Measurements from ENCODE around the gene PFDN5.
A peak's percentile ranks its signal among the peaks of the same experiment; 100 is the strongest.

Gene PFDN5

DNA sequence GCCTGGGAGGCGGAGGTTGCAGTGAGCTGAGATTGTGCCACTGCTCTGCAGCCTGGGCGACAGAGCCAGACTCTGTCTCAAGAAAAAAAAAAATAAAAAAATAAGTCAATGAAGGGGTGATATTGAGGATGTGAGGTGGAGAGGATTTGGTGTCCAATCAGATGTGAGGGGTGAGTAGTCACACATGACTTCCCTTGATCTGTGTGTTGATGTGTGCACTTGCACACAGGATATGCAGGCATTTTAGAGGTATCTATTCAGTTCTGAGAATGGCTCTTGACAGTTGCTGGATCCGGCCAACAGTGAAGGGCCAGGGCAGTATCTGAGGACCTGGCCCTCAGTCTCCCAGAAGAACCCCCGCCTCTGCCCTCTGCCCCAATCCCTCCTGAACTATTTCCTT is 48.6 kb downstream of the PFDN5 start:
- DNase-seq (ENCODE audit: low read depth) = no peak
- TF ChIP-seq, protein P1, sequence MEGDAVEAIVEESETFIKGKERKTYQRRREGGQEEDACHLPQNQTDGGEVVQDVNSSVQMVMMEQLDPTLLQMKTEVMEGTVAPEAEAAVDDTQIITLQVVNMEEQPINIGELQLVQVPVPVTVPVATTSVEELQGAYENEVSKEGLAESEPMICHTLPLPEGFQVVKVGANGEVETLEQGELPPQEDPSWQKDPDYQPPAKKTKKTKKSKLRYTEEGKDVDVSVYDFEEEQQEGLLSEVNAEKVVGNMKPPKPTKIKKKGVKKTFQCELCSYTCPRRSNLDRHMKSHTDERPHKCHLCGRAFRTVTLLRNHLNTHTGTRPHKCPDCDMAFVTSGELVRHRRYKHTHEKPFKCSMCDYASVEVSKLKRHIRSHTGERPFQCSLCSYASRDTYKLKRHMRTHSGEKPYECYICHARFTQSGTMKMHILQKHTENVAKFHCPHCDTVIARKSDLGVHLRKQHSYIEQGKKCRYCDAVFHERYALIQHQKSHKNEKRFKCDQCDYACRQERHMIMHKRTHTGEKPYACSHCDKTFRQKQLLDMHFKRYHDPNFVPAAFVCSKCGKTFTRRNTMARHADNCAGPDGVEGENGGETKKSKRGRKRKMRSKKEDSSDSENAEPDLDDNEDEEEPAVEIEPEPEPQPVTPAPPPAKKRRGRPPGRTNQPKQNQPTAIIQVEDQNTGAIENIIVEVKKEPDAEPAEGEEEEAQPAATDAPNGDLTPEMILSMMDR (IDR thresholded peaks at IDR 0.05; ENCODE audit: control insufficient read depth, insufficient read depth, low read depth, low read length, missing control alignments) = no peak
- no peak overlapping the region for H3K4me3 ChIP-seq (ENCODE audit: control insufficient read depth, low read depth, low read length)

GRCh38 chr12:53344487-53344823 is 49.1 kb downstream of the PFDN5 start:
- peak overlapping the region; percentile 65 for H3K4me3 ChIP-seq (ENCODE audit: control insufficient read depth, low read depth, low read length)
- TF ChIP-seq, protein P1 (IDR thresholded peaks at IDR 0.05; ENCODE audit: control insufficient read depth, insufficient read depth, low read depth, low read length, missing control alignments) = no peak
- DNase-seq (ENCODE audit: low read depth) = no peak

DNA sequence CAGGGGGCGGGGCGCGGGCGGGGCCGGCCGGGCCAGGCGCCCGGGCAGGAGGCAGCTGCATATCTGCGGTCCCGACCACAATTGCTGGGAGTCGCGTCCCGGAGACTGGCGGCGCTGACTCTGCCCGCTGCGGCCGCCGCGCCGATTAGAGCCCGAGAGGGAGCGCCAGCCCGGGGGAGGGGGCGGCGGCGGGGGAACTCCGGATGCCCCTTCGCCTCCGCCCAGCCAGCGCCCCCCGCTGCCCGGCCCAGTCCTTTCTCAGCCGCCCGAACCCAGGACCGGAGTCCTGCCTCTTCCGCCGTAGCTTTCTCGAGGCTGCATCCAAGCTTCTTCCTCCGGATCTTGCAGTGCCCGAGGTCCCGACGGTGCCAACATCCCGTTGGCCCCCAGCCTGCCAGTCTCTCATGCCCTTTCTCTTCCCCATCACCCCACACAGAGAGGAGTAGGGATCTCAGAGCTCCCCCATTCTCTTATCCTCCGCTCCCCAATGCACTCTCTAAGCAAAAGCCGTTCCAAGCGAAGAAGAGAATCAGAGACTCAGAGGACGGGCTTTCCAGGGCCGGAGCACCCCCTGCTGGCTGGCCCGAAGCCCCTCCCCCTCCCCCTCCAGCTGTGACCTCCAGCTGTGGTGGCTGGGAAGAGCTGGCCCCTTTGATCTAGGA is 49.6 kb downstream of the PFDN5 start:
- no peak for DNase-seq (ENCODE audit: low read depth)

GRCh38 chr12:53345486-53346188 is 50.3 kb downstream of the PFDN5 start:
- H3K4me3 ChIP-seq (ENCODE audit: control insufficient read depth, low read depth, low read length) = peak overlapping the region; percentile 65
- no peak for DNase-seq (ENCODE audit: low read depth)
- TF ChIP-seq, protein P1 (IDR thresholded peaks at IDR 0.05; ENCODE audit: control insufficient read depth, insufficient read depth, low read depth, low read length, missing control alignments) = no peak

More for the DNA sequence above, 49.6 kb downstream of the PFDN5 start:
- peak overlapping the region; percentile 65 for H3K4me3 ChIP-seq (ENCODE audit: control insufficient read depth, low read depth, low read length)
- TF ChIP-seq, protein P1 (IDR thresholded peaks at IDR 0.05; ENCODE audit: control insufficient read depth, insufficient read depth, low read depth, low read length, missing control alignments) = peak; percentile 80

GRCh38 chr12:53346491-53346890 is 51.1 kb downstream of the PFDN5 start:
- no peak for DNase-seq (ENCODE audit: low read depth)
- H3K4me3 ChIP-seq (ENCODE audit: control insufficient read depth, low read depth, low read length) = no peak overlapping the region
- TF ChIP-seq, protein P1 (IDR thresholded peaks at IDR 0.05; ENCODE audit: control insufficient read depth, insufficient read depth, low read depth, low read length, missing control alignments) = no peak

GRCh38 chr12:53347905-53348304 is 52.6 kb downstream of the PFDN5 start:
- DNase-seq (ENCODE audit: low read depth) = no peak
- TF ChIP-seq, protein P1 (IDR thresholded peaks at IDR 0.05; ENCODE audit: control insufficient read depth, insufficient read depth, low read depth, low read length, missing control alignments) = no peak
- no peak overlapping the region for H3K4me3 ChIP-seq (ENCODE audit: control insufficient read depth, low read depth, low read length)
